GM23338 (cell line): ENCODE data around the gene NCOR2. TPM values are rescaled to one million over a fixed set of nuclear protein-coding genes. Genes with fewer than 3 reads are reported as not detected.

Experiments
- ATAC-seq: fragments of 200-7000 bp; cut with Tn5 transposase; 3 replicates; pipeline ENCODE4 v1.9.1; 2020
- DNase-seq: peaks from one replicate; pipeline ENCODE4 v3.0.0-alpha.2; 2015; ENCODE audit warnings: low spot score
- H2AFZ ChIP-seq: fragments of 200-600 bp; sonication (generic); 2 replicates; pipeline ENCODE4 v1.8.0; 2016; ENCODE audit warnings: antibody characterized with exemption, mild to moderate bottlenecking, moderate library complexity
- H3F3A ChIP-seq: fragments of 200-600 bp; sonication (generic); replicated peaks from 2 replicates; pipeline ENCODE4 v1.8.0; 2017; ENCODE audit warnings: antibody characterized with exemption, mixed run types, low read depth
- H3K27ac ChIP-seq: fragments of 200-600 bp; sonication (generic); 2 replicates; pipeline ENCODE4 v1.6.1; 2016; ENCODE audit warnings: low read depth
- H3K27me3 ChIP-seq: fragments of 200-600 bp; sonication (generic); 2 replicates; pipeline ENCODE4 v1.8.0; 2016; ENCODE audit warnings: mild to moderate bottlenecking, mixed run types, moderate library complexity; ENCODE audit not compliant: insufficient read depth
- H3K36me3 ChIP-seq: fragments of 200-600 bp; sonication (generic); 2 replicates; pipeline ENCODE4 v1.8.0; 2016; ENCODE audit warnings: mild to moderate bottlenecking; ENCODE audit not compliant: insufficient read depth
- H3K4me1 ChIP-seq: fragments of 200-600 bp; sonication (generic); 2 replicates; pipeline ENCODE4 v1.8.0; 2016; ENCODE audit warnings: mild to moderate bottlenecking, moderate library complexity; ENCODE audit not compliant: insufficient read depth
- H3K4me2 ChIP-seq: fragments of 200-600 bp; sonication (generic); 2 replicates; pipeline ENCODE4 v1.7.1; 2017; ENCODE audit warnings: mixed run types
- H3K4me3 ChIP-seq: fragments of 200-600 bp; sonication (generic); 2 replicates; pipeline ENCODE4 v1.6.1; 2016; ENCODE audit warnings: mixed run types
- H3K79me2 ChIP-seq: fragments of 200-600 bp; sonication (generic); replicated peaks from 2 replicates; pipeline ENCODE4 v1.8.0; 2017; ENCODE audit warnings: mild to moderate bottlenecking; ENCODE audit not compliant: insufficient read depth
- H3K9me2 ChIP-seq: fragments of 200-600 bp; sonication (generic); 2 replicates; pipeline ENCODE4 v1.8.0; 2017; ENCODE audit not compliant: insufficient read depth
- H4K20me1 ChIP-seq: fragments of 200-600 bp; sonication (generic); replicated peaks from 2 replicates; pipeline ENCODE4 v1.8.0; 2017; ENCODE audit warnings: mild to moderate bottlenecking; ENCODE audit not compliant: insufficient read depth
- H3K27ac Mint-ChIP-seq: 2 replicates; pipeline ENCODE4 v1.8.0; 2020; ENCODE audit warnings: inconsistent platforms, mild to moderate bottlenecking, moderate library complexity, mixed read lengths
- H3K27me3 Mint-ChIP-seq: 3 replicates; pipeline ENCODE4 v1.8.0; 2022; ENCODE audit warnings: low read depth, mild to moderate bottlenecking, moderate library complexity, mixed read lengths, inconsistent platforms; ENCODE audit not compliant: insufficient read depth, poor library complexity
- H3K36me3 Mint-ChIP-seq: 3 replicates; pipeline ENCODE4 v1.8.0; 2021; ENCODE audit warnings: low read depth, mild to moderate bottlenecking, inconsistent platforms, moderate library complexity, mixed read lengths
- H3K4me1 Mint-ChIP-seq: 3 replicates; pipeline ENCODE4 v1.8.0; 2020; ENCODE audit warnings: mild to moderate bottlenecking, inconsistent platforms, mixed read lengths
- H3K4me3 Mint-ChIP-seq: 3 replicates; pipeline ENCODE4 v1.8.0; 2021; ENCODE audit warnings: moderate library complexity, mild to moderate bottlenecking, inconsistent platforms, mixed read lengths
- H3K9me3 Mint-ChIP-seq: 3 replicates; pipeline ENCODE4 v1.8.0; 2020; ENCODE audit warnings: moderate library complexity, mild to moderate bottlenecking, inconsistent platforms, mixed read lengths
- ETS1 ChIP-seq: IDR thresholded peaks from 2 replicates; pipeline ENCODE4 v1.6.1; 2016; ENCODE audit warnings: antibody characterized with exemption
- EZH2 ChIP-seq: fragments of 200-600 bp; sonication (generic); IDR thresholded peaks from one replicate; pipeline ENCODE4 v1.8.0; 2017; ENCODE audit warnings: antibody characterized with exemption, mild to moderate bottlenecking, low read depth; ENCODE audit not compliant: unreplicated experiment
- JUNB ChIP-seq: IDR thresholded peaks from one replicate; pipeline ENCODE4 v1.6.1; 2016; ENCODE audit warnings: antibody characterized with exemption; ENCODE audit not compliant: unreplicated experiment
- NANOG ChIP-seq: IDR thresholded peaks from 2 replicates; pipeline ENCODE4 v1.6.1; 2016; ENCODE audit warnings: antibody characterized with exemption, borderline replicate concordance
- POLR2AphosphoS5 ChIP-seq: IDR thresholded peaks from 2 replicates; pipeline ENCODE4 v1.6.1; 2016; ENCODE audit warnings: antibody characterized with exemption, low read depth
- REST ChIP-seq: IDR thresholded peaks from one replicate; pipeline ENCODE4 v1.6.1; 2018; ENCODE audit warnings: antibody characterized with exemption; ENCODE audit not compliant: unreplicated experiment
- STAT1 ChIP-seq: IDR thresholded peaks from one replicate; pipeline ENCODE4 v1.6.1; 2016; ENCODE audit warnings: antibody characterized with exemption; ENCODE audit not compliant: unreplicated experiment
- ZNF114 ChIP-seq: fragments of 250-450 bp; sonication (Bioruptor Pico); IDR thresholded peaks from 2 replicates; pipeline ENCODE4 v1.5.0; 2020; ENCODE audit warnings: mild to moderate bottlenecking, moderate library complexity
- ZNF331 ChIP-seq: fragments of 250-450 bp; sonication (Bioruptor Pico); IDR thresholded peaks from 2 replicates; pipeline ENCODE4 v1.5.0; 2020; ENCODE audit warnings: low read depth, mild to moderate bottlenecking, moderate library complexity
- polyA plus RNA-seq: library from polyadenylated mRNA; unstranded; fragments of >200 nt; fragmentation: Nextera tagmentation; extraction: Ambion mirVana; gene quantifications from 2 replicates; pipeline ENCODE4 v1.2.1, GENCODE V29; 2016
- total RNA-seq: library from RNA; depleted of rRNA; stranded (reverse); fragments of >200 nt; shearing (Covaris generic); gene quantifications from 2 replicates; pipeline ENCODE4 v1.2.3, GENCODE V29; 2014
- TF ChIP-seq, protein P1 (sequence below): fragments of 250-450 bp; sonication (Bioruptor Pico); IDR thresholded peaks from 2 replicates; pipeline ENCODE4 v1.5.0; 2020; ENCODE audit warnings: mild to moderate bottlenecking, moderate library complexity

Gene NCOR2
- total and polyA plus RNA-seq, 2 experiments from 2014 or later = 69.6 to 190 TPM

DNA sequence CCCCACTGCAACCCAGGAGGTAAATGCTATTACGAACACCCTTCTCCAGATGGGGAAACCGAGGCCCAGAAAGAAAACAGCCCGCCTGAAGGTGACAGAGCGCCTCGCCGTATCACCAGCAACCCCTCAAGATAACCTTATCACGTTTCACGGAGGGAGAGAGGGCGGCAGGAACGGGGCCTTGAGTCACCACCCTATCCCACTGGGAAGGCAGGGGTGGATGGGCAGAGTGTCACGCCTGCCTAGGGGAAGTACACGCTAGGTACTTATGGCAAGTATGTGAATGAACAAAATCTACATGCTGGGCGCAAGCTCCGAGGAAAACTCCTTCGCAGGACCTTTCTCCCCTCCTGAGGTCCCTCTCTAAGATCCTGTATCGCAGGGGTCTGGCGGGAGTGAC, 17.8 kb downstream of the NCOR2 start:
- no peak overlapping the region for H3K4me3 ChIP-seq
- H3K36me3 Mint-ChIP-seq = peaks cover 18% of the 10 kb centered on the region
- H3F3A ChIP-seq = peaks cover 10% of the 10 kb centered on the region; the same call in 1 of the 2 replicates
- no peaks in the 10 kb centered on the region for H3K9me2 ChIP-seq
- no peak overlapping the region for H3K4me2 ChIP-seq
- peaks cover 50% of the 10 kb centered on the region for H3K4me1 ChIP-seq
- no peak for ATAC-seq
- DNase-seq = no peak
- peaks cover 64% of the 10 kb centered on the region for H3K4me1 Mint-ChIP-seq
- no peak overlapping the region for H3K4me3 Mint-ChIP-seq
- peak overlapping the region; percentile 53; the same call in 1 of the 2 replicates for H3K27ac Mint-ChIP-seq
- no peaks in the 10 kb centered on the region for H3K9me3 Mint-ChIP-seq
- H3K27ac ChIP-seq = no peak overlapping the region
- H2AFZ ChIP-seq = no peak overlapping the region
- H3K27me3 ChIP-seq = no peaks in the 10 kb centered on the region
- H3K79me2 ChIP-seq = peaks cover 100% of the 10 kb centered on the region
- H4K20me1 ChIP-seq = peaks cover 61% of the 10 kb centered on the region
- no peak for TF ChIP-seq STAT1
- no peak for TF ChIP-seq ZNF331 (CRISPR knock-in tag)
- TF ChIP-seq ZNF114 (CRISPR knock-in tag) = no peak
- TF ChIP-seq POLR2AphosphoS5 = no peak
- no peak for TF ChIP-seq JUNB
- no peak for TF ChIP-seq EZH2
- TF ChIP-seq ETS1 = no peak
- TF ChIP-seq NANOG = no peak
- TF ChIP-seq, protein P1, sequence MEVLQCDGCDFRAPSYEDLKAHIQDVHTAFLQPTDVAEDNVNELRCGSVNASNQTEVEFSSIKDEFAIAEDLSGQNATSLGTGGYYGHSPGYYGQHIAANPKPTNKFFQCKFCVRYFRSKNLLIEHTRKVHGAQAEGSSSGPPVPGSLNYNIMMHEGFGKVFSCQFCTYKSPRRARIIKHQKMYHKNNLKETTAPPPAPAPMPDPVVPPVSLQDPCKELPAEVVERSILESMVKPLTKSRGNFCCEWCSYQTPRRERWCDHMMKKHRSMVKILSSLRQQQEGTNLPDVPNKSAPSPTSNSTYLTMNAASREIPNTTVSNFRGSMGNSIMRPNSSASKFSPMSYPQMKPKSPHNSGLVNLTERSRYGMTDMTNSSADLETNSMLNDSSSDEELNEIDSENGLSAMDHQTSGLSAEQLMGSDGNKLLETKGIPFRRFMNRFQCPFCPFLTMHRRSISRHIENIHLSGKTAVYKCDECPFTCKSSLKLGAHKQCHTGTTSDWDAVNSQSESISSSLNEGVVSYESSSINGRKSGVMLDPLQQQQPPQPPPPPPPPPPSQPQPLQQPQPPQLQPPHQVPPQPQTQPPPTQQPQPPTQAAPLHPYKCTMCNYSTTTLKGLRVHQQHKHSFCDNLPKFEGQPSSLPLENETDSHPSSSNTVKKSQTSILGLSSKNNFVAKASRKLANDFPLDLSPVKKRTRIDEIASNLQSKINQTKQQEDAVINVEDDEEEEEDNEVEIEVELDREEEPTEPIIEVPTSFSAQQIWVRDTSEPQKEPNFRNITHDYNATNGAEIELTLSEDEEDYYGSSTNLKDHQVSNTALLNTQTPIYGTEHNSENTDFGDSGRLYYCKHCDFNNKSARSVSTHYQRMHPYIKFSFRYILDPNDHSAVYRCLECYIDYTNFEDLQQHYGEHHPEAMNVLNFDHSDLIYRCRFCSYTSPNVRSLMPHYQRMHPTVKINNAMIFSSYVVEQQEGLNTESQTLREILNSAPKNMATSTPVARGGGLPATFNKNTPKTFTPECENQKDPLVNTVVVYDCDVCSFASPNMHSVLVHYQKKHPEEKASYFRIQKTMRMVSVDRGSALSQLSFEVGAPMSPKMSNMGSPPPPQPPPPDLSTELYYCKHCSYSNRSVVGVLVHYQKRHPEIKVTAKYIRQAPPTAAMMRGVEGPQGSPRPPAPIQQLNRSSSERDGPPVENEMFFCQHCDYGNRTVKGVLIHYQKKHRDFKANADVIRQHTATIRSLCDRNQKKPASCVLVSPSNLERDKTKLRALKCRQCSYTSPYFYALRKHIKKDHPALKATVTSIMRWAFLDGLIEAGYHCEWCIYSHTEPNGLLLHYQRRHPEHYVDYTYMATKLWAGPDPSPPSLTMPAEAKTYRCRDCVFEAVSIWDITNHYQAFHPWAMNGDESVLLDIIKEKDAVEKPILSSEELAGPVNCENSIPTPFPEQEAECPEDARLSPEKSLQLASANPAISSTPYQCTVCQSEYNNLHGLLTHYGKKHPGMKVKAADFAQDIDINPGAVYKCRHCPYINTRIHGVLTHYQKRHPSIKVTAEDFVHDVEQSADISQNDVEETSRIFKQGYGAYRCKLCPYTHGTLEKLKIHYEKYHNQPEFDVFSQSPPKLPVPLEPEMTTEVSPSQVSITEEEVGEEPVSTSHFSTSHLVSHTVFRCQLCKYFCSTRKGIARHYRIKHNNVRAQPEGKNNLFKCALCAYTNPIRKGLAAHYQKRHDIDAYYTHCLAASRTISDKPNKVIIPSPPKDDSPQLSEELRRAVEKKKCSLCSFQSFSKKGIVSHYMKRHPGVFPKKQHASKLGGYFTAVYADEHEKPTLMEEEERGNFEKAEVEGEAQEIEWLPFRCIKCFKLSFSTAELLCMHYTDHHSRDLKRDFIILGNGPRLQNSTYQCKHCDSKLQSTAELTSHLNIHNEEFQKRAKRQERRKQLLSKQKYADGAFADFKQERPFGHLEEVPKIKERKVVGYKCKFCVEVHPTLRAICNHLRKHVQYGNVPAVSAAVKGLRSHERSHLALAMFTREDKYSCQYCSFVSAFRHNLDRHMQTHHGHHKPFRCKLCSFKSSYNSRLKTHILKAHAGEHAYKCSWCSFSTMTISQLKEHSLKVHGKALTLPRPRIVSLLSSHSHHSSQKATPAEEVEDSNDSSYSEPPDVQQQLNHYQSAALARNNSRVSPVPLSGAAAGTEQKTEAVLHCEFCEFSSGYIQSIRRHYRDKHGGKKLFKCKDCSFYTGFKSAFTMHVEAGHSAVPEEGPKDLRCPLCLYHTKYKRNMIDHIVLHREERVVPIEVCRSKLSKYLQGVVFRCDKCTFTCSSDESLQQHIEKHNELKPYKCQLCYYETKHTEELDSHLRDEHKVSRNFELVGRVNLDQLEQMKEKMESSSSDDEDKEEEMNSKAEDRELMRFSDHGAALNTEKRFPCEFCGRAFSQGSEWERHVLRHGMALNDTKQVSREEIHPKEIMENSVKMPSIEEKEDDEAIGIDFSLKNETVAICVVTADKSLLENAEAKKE = no peak
- no peak for TF ChIP-seq REST
- no peaks in the 10 kb centered on the region for H3K36me3 ChIP-seq
- H3K27me3 Mint-ChIP-seq = peaks cover 22% of the 10 kb centered on the region
